ENCODE results near the gene MS4A13.
"Not testable (repeated sequence)": the region's sequence is repeated elsewhere in the genome, so short reads cannot be mapped to it uniquely, and the experiment has no call there.

MS4A13 gene

GRCh38 chr11:60515144-60515855, at the start of gene MS4A13:
Gene MS4A13, plus strand, starts transcription at chr11:60515392. Its CDS starts 2,692 bp downstream, at chr11:60518084.
- no peak for DNase-seq (ENCODE audit: low read depth)

GRCh38 chr11:60468829-60469228, 46.4 kb upstream of the MS4A13 start:
- no peak for DNase-seq (ENCODE audit: low read depth)

GRCh38 chr11:60469723-60470122, 45.5 kb upstream of the MS4A13 start:
- no peak for DNase-seq (ENCODE audit: low read depth)

- DNase-seq (ENCODE audit: low read depth) = no peak
These were observed 38.2 kb upstream of the MS4A13 start for GRCh38 chr11:60477035-60477445.

- no peak for DNase-seq (ENCODE audit: low read depth)
These were observed 32.8 kb upstream of the MS4A13 start for GRCh38 chr11:60482361-60482760.

GRCh38 chr11:60485987-60486386, 29.2 kb upstream of the MS4A13 start:
- DNase-seq (ENCODE audit: low read depth) = no peak

GRCh38 chr11:60492488-60493009, 22.6 kb upstream of the MS4A13 start, which contains the start of gene MS4A12:
Gene MS4A12, plus strand, starts transcription at chr11:60492778. Its CDS starts 4,541 bp downstream, at chr11:60497319.
- DNase-seq (ENCODE audit: low read depth) = no peak

GRCh38 chr11:60493454-60493853, 21.7 kb upstream of the MS4A13 start:
- no peak for DNase-seq (ENCODE audit: low read depth)

- DNase-seq (ENCODE audit: low read depth) = no peak
These were observed 16.8 kb upstream of the MS4A13 start for GRCh38 chr11:60498399-60498798.

GRCh38 chr11:60498853-60499252, 16.3 kb upstream of the MS4A13 start:
- DNase-seq (ENCODE audit: low read depth) = no peak

- DNase-seq (ENCODE audit: low read depth) = no peak
These were observed 14.8 kb upstream of the MS4A13 start for GRCh38 chr11:60500276-60500910.

- DNase-seq (ENCODE audit: low read depth) = no peak
These were observed 12.9 kb upstream of the MS4A13 start for GRCh38 chr11:60502221-60502775.

- no peak for DNase-seq (ENCODE audit: low read depth)
These were observed 10.8 kb upstream of the MS4A13 start for GRCh38 chr11:60504219-60504905.

GRCh38 chr11:60509609-60510008, 5.6 kb upstream of the MS4A13 start:
- not testable (repeated sequence) for DNase-seq (ENCODE audit: low read depth)

- not testable (repeated sequence) for DNase-seq (ENCODE audit: low read depth)
These were observed 5.0 kb upstream of the MS4A13 start for GRCh38 chr11:60510209-60510608.

GRCh38 chr11:60511393-60511792, 3.8 kb upstream of the MS4A13 start:
- DNase-seq (ENCODE audit: low read depth) = no peak

- no peak for DNase-seq (ENCODE audit: low read depth)
These were observed 2.5 kb upstream of the MS4A13 start for GRCh38 chr11:60512651-60513225.

GRCh38 chr11:60513496-60514460, 1.4 kb upstream of the MS4A13 start:
- no peak for DNase-seq (ENCODE audit: low read depth)

- no peak for DNase-seq (ENCODE audit: low read depth)
These were observed 13.3 kb downstream of the MS4A13 start for GRCh38 chr11:60528465-60528864.

GRCh38 chr11:60528934-60529333, 13.7 kb downstream of the MS4A13 start:
- no peak for DNase-seq (ENCODE audit: low read depth)
